ENCODE data around the gene PPTC7.

DNA sequence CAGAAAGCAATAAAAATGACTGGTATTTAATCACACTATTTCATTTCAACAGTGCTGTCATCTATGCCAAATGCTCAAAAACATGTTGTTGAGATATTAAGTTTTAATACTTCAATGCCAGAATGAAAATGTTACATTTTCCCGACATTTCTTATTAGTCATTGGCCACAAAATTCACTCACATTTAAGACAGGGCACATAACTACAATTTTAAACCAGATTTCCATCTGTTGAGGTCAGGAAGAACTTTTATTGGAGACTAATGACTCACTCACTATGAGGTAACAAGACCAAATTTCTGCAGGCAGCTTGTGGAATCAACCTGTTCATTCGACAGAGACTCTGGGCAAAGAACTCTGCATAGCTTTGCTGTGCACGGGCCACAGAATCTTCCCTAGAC lies 36.8 kb downstream of the PPTC7 start:
- TF ChIP-seq PPARA (CRISPR knock-in tag; IDR thresholded peaks at IDR 0.05; ENCODE audit: borderline replicate concordance) = no peak
- no peak for TF ChIP-seq GLIS3 (CRISPR knock-in tag; IDR thresholded peaks at IDR 0.05)
- TF ChIP-seq BACH2 (CRISPR knock-in tag; IDR thresholded peaks at IDR 0.05; ENCODE audit: borderline replicate concordance) = no peak

Measured in SK-N-SH treated with all-trans-retinoic acid at 6 μM for 48 hours (cell line).